Neural crest cell (in vitro differentiated cells): ENCODE data around the gene FARP2. TPM values are rescaled to one million over a fixed set of nuclear protein-coding genes. Genes with fewer than 3 reads are reported as not detected.

ENCODE experiments used
- DNase-seq: peaks from one replicate; pipeline ENCODE4 v3.0.0; 2021; ENCODE audit warnings: low read depth, mixed read lengths, low spot score
- H3K27ac Mint-ChIP-seq: one replicate; pipeline ENCODE4 v1.8.0; 2021; ENCODE audit warnings: mild to moderate bottlenecking, mixed read lengths; ENCODE audit not compliant: unreplicated experiment
- H3K27me3 Mint-ChIP-seq: 2 replicates; pipeline ENCODE4 v1.8.0; 2021; ENCODE audit warnings: low read depth, mild to moderate bottlenecking, mixed read lengths
- H3K36me3 Mint-ChIP-seq: 2 replicates; pipeline ENCODE4 v1.8.0; 2021; ENCODE audit warnings: low read depth, mild to moderate bottlenecking, mixed read lengths
- H3K4me1 Mint-ChIP-seq: 2 replicates; pipeline ENCODE4 v1.8.0; 2021; ENCODE audit warnings: mixed read lengths
- H3K4me3 Mint-ChIP-seq: one replicate; pipeline ENCODE4 v1.8.0; 2021; ENCODE audit warnings: mild to moderate bottlenecking, mixed read lengths
- H3K9me3 Mint-ChIP-seq: 2 replicates; pipeline ENCODE4 v1.8.0; 2021; ENCODE audit warnings: mixed read lengths
- total RNA-seq: library from RNA; stranded (reverse); gene quantifications from 2 replicates; pipeline ENCODE4 v1.2.1, GENCODE V29; 2021
- TF ChIP-seq, protein P1 (sequence below): fragments of 200-600 bp; sonication (generic); conservative IDR thresholded peaks from 2 replicates; pipeline ENCODE4 v1.5.0; 2021; ENCODE audit warnings: antibody characterized with exemption, mild to moderate bottlenecking

Gene FARP2
- total RNA-seq, 1 donor from 2014 or later: 36.1 TPM

DNA sequence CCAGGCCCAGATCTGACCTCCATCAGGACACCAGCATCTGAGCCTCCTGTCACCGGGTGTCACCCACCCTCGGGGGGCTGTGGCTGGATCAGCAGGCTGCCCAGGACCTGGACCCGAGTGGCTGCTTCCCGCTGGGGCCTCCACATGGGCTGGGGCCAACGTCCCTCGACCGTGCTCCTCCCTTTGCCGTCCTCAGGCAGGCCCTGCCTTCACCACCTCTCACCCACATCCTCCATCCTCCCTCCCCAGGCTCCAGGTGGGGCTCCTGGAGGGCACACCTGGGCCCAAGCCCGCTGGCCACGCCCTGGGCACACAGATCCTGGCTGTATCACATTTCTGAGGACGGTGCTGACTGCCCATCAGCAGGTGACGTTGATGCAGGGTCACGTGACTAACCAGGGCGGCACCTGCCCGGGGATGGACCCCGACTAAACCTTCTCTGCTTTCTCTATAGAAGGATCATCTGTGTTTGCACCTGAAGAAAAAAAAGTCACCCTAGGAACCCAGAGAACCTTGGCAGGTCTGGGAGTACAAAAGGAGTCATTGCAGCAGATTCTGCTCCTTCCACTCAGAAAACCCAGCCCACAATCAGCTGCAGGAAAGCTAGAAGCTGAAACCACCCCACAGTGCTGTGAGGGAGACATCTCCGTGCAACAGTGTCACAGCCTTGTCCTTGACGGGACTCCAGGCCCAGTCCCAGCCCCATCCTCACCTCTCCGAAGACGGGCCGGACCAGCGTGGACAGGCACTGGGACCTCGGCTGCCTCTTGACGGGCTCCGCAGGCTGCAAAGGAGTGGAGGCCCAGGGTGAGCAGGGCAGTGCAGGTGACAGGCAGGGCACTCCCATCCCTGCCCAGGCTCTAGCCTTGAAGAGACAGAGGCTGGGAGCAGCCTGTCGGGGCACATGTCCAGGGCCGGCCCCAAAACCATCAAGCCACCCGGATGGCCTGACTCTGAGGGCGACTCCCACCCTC lies 141.1 kb downstream of the FARP2 start:
- peaks cover 3% of the 10 kb centered on the region for H3K36me3 Mint-ChIP-seq
- H3K4me3 Mint-ChIP-seq: no peak overlapping the region
- H3K27ac Mint-ChIP-seq: no peak overlapping the region

DNA sequence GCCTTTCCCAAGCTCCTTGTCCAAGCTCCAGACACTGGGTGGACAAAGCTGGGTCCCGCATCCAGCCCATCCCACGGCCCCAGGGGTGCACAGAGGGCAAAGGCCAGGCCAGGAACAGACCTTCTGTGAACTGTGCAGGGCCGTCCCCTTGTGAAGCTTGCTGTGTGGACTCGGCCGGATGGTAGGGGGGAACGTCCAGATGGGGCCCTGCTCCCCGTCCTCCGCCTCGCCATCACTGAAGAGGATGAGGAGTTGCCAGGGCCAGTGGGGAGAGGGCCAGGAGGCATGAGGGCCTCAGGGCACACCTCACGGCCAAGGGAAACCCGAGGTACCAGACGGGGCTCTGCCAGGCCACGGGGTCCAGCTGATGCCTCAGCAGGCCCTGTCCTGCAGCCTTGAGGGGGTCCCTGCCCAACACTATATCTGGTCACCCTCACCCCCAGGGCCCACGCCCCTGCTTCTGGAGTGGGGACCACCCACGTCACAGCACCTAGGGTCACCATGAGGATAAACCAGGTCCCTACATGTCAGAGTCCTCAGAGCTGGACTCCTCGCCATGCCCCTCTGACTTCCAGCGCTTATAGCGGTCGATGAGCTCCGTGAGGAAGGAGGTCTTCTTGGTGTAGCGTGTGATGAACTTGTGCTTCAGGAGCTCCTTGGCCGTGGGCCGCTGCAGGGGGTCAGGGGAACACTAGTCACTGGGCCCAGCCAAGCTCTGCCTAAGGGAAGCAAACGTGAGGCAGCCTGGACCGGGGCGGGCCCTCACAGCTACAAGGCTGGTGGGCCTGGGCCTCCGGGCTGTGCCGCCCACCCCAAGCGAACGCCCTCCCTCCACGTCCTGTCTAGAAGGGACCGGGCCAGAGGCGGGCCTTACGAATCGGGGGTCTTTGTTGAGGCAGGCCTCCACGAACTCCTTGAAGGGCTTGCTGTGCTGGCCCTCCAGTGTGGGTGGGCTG lies 142.3 kb downstream of the FARP2 start:
- no peaks in the 10 kb centered on the region for H3K4me1 Mint-ChIP-seq
- TF ChIP-seq, protein P1, sequence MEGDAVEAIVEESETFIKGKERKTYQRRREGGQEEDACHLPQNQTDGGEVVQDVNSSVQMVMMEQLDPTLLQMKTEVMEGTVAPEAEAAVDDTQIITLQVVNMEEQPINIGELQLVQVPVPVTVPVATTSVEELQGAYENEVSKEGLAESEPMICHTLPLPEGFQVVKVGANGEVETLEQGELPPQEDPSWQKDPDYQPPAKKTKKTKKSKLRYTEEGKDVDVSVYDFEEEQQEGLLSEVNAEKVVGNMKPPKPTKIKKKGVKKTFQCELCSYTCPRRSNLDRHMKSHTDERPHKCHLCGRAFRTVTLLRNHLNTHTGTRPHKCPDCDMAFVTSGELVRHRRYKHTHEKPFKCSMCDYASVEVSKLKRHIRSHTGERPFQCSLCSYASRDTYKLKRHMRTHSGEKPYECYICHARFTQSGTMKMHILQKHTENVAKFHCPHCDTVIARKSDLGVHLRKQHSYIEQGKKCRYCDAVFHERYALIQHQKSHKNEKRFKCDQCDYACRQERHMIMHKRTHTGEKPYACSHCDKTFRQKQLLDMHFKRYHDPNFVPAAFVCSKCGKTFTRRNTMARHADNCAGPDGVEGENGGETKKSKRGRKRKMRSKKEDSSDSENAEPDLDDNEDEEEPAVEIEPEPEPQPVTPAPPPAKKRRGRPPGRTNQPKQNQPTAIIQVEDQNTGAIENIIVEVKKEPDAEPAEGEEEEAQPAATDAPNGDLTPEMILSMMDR: no peak
- no peak overlapping the region for H3K27ac Mint-ChIP-seq
- H3K9me3 Mint-ChIP-seq: no peaks in the 10 kb centered on the region
- peaks cover under 1% of the 10 kb centered on the region for H3K36me3 Mint-ChIP-seq
- no peak for DNase-seq
- H3K27me3 Mint-ChIP-seq: no peaks in the 10 kb centered on the region
- H3K4me3 Mint-ChIP-seq: no peak overlapping the region

More for the DNA sequence above, 141.1 kb downstream of the FARP2 start:
- no peak for DNase-seq
- H3K4me1 Mint-ChIP-seq: no peaks in the 10 kb centered on the region
- TF ChIP-seq, protein P1: no peak
- no peaks in the 10 kb centered on the region for H3K27me3 Mint-ChIP-seq
- H3K9me3 Mint-ChIP-seq: no peaks in the 10 kb centered on the region

DNA sequence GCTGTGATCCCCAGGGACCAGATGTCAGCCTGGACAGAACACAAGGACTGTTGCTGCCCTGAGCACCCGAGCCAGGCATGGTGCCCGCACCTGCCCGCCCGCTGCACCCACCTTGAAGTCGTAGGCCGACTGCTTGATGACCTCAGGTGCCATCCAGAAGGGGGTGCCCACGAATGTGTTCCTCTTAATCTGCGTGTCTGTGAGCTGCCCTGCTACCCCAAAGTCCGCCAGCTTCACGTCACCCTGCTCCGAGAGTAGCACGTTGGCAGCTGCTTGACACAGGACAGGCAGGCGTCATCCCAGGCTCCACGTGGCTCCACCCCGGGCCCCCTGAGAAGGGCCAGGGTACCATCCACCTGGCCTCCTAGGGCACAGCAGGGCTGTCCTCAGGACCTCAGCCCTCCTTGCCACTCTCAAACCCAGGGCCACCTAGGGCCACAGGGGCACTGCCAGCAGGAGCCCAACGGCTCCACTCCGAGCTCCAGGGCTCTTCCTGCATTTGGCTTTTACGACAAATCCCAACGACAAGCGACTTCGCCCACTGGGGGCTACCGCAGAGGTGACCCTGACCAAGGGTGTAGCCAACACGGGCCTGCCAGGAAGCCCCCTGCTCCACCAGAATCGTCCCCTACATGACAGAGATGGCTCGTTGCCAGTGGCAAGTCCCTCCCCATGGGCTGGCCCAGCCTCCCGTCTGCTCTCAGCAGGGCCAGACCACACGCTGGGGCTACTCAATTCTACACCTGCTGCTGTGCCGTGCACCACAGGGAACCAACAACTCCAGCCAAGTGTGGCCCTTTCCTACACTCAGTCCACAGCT lies 143.3 kb downstream of the FARP2 start:
- no peak for DNase-seq
- TF ChIP-seq, protein P1: no peak
- Mint-ChIP-seq H3K36me3 (no peaks in the 10 kb centered on the region), H3K9me3 (no peaks in the 10 kb centered on the region), H3K4me3 (peak overlapping the region; percentile 54), H3K27me3 (no peaks in the 10 kb centered on the region), H3K4me1 (no peaks in the 10 kb centered on the region), H3K27ac (peak overlapping the region; percentile 19)

DNA sequence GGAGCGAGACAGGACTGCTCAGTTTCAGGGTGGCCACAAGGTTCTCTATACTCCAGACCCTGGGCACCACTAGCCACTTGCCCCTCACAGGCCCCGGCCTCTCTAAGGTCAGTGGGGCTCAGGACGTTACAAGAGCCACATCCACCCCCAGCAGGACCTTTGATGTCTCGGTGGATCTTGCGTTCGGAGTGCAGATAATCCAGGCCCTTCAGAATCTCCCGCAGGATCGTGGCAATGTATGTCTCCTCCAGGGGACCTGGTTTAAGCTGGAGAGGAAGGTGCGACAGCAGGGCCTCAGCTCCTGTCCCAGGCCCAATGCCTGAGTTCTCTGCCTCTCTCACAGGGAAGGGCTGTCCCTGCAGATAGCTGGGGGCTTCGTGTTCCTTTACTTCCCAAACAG lies 143.9 kb downstream of the FARP2 start:
- Mint-ChIP-seq H3K27me3 (no peaks in the 10 kb centered on the region), H3K4me1 (no peaks in the 10 kb centered on the region), H3K4me3 (peak overlapping the region; percentile 54), H3K36me3 (no peaks in the 10 kb centered on the region), H3K9me3 (no peaks in the 10 kb centered on the region), H3K27ac (peak overlapping the region; percentile 19)
- no peak for DNase-seq
- TF ChIP-seq, protein P1: no peak
